Cerebellar cortex (tissue), 1 donor: Measurements from ENCODE around the gene RPE.

Experiments used
- DNase-seq: peaks from one replicate; pipeline ENCODE4 v3.0.0-alpha.2; 2015; ENCODE audit warnings: low spot score

The RPE gene

DNA sequence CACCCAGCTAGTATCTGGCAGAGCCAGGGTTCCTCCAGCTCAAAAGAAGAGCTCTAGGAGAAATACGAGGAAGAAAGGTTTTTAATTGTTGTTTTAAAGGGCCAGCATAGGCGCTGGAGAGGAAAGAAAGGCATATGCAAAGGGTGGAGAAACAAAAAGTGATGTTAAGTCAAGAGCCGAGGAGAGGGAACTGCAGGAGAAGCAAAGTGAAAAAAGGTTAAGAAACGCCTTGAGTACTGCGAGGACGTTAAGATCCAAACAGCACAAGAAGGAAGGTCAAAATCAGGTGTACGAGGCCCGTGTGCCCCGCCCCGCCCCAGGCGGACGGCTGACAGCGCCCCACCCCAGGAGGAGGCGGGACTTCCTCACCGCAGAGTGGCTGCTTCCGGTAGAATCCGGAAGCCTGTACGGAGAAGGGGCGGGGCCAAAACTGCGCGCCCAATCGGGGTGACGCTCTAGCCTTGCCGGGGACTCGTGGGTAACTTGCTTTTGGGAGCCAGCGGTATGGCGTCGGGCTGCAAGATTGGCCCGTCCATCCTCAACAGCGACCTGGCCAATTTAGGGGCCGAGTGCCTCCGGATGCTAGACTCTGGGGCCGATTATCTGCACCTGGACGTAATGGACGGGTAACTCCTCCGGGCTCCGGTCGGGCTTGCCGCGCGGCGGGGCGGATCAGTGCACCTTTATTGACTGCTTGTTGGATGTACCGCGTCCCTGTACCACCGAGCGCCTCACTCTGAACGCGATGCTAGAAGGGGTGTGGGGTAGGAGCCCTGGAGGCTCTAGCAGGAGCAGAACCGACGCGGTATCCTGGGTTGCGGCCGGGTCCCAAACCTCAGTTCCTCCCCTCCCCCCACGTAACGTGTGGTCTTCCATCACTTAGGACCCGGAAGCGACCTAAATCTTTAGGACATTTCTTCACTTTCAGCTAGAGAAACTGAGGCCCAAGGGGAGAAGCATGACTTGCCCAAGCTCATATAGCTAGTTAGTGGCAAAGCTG, at the start of gene RPE:
TSS of gene RPE (plus strand) at position 481 of the 1,000 bp plus-strand sequence. CDS start at position 505, 24 bp downstream.
- DNase-seq = peak; percentile 97

DNA sequence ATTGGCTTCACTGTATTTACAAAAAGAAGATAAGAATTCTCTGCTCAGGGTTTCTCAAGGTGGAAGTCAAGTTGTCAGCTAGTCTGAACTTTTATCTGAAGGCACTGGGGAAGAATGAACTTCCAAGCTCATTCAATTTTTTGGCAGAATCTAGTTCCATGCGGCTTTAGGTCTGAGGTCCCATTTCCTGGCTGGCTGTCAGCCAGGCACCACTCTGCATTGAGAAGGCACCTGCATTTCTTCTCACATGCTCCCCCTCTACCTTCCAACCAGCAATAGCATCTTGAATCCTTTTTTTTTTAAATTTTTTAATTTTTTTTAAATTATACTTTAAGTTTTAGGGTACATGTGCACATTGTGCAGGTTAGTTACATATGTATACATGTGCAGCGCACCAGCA, 46.2 kb upstream of the RPE start:
- DNase-seq = no peak

- DNase-seq = no peak
These were observed 44.4 kb upstream of the RPE start for GRCh38 chr2:209958016-209958415.

DNA sequence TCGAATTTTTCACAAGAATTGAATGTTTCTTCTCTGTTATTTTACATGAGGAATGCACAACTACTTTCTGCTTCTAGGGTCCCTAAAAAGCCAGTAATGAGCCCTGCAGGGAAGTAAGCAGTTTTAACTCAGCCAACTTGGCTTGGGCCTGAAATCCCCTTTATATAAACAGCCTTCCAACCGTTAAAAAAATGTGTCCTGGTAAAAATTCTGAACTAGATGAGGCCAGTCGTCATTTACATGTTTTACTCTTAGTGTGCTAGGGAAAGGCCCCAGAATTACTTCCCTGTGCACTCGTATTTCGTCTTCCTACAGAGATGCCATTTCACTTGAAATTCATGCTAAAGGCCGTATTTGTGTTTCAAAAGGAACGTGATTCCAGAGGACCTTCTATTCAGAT, 42.4 kb upstream of the RPE start:
- DNase-seq = no peak

- peak; percentile 67 for DNase-seq
These were observed 41.5 kb upstream of the RPE start for GRCh38 chr2:209960676-209961630.

DNA sequence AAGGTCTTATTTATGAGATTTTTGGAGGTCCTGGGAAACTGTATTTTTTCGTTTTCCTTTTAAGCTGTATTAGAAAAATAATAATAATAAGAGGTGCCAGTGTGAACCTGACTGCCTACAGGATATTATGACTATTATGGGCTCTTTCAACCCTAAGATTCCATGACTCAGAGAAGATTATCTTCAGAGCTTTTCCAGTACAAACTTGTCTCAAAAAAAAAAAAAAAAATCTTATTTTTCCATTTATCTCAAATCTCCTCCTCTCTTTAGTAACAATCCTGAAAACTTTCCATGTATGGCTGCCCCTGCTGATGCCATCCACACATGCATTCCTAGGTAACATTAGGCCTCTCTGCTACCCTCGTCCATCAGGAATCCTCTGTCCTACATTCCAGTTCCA, 36.7 kb upstream of the RPE start:
- DNase-seq = no peak

DNA sequence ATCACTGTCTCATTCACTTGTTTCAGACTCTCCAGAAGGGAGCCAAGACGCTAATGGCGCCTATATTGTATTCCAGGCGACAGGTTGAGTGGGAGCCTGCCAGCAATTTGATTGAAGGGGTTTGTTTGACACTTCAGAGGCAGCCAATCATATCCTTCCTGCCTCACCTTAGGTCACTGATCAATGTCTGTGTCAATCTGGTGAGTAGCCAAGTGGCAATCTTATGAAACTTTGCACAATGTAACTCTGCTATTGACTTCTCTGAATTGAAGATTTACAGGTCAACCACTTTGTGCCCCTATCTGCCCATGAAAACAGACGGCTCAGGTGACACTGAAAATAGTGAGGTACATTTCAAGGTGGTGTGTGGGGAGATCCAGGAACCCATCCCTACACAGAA, 32.7 kb upstream of the RPE start:
- no peak for DNase-seq

- DNase-seq = no peak
These were observed 32.2 kb upstream of the RPE start for GRCh38 chr2:209970271-209970670.

DNA sequence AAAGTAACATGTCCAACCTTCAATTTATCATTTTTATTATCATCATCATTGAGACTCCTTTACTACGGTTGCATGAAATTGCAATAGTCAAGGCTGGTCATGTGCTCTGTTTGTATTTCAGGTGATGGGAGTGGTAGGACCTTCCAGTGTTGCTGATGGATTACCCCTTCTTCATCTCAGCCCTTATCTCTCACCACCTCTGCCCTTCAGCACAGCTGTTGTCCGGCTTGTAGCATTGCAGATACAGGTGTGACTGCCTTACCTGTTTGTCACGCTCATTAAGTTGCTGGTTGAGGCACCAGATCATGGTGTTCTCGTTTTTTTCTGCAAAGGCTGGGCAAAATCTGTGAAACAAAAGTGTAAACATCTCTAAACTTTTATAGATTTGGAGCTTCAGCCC, 31.7 kb upstream of the RPE start:
- DNase-seq = no peak

GRCh38 chr2:209973328-209973727, 29.1 kb upstream of the RPE start:
- DNase-seq = no peak

GRCh38 chr2:209974576-209974975, 27.9 kb upstream of the RPE start:
- no peak for DNase-seq

DNA sequence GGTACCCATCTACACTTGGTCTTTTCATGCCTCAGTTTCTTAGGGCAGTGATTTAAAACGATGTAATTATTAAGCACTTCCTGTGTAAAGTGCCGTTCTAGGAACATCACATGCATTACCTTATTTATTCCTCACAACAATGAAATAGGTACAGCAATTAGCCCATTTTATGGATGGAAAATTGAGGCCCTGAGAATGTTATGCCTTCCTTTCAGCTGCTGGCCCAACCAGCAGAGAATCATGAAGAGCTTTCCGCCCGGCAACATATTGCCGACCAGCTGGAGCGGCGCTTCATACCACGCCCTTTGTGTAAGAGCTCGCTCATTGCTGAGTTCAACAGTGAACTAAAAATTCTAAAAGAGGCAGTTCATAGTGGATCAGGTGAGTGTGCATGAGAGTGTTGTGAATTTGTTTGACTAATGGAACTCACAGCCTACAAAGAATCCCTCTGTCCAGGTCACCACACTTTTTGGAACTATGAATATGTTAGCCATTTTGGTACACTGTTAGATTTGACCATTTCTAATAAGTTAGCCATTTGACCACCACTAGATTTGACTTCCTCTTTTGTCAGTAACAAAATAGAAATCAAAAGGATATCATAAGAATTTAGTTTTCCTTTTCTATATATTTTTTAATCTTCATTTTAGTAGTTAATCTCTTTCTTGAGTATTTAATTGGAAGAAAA, 25.6 kb upstream of the RPE start:
- no peak for DNase-seq

DNA sequence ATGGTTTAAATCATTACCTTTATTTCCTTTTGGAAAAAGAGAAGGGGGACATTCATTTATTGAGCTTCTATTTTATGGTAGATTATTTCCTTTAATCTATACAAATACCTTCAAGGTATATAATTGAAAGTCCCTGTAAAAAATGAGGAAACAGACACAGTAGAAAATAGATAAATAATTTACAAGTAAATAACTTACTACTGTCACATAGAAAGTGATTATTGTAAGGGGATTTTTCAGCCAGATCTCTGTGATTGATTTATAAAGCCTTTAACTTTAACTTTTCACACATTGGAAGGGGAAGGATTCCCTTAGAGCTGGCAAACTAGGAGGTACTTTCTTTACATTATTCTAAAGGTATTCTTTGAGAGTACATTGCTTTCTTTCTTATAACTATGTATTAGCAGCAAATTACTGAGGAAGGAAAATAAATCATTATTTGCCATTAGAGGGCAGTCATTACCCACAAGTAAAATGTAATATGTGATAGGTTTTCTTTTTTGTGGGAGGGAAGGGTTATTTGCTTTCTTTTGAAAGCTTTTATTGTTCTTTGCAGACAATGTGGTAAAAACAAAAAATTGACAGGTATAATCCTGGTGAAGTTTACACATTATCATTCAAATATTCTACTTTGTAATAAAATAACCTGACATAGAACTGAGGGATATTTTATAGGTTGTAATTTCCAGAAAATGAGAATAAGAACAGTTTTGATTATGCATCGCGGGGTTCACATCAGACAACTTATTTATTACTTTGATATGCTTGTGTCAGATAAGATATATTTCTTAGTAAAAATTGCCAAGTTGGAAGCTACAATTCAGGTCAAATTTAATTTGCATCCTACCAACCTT, 24.8 kb upstream of the RPE start:
- peak; percentile 49 for DNase-seq

DNA sequence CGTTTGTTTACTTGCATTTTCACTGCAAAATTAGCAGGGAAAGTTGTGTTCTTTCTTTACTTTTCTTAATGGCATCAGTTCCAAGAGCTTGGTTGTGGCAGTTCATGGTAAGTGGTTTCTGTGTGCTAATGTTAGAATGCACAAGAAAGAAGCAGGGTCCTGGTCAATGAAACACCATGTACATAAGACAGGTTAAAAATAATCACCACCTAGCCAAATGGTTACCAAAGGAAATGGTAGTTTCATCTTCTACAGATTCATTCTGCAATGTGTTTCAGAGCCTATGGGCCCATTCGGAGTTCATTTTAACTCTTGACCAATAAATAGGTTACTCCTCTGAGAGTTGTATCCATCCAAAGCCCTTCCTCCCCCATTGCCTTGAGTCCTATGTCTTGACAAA, 18.1 kb upstream of the RPE start:
- no peak for DNase-seq

GRCh38 chr2:209985874-209986273, 16.6 kb upstream of the RPE start:
- no peak for DNase-seq

DNA sequence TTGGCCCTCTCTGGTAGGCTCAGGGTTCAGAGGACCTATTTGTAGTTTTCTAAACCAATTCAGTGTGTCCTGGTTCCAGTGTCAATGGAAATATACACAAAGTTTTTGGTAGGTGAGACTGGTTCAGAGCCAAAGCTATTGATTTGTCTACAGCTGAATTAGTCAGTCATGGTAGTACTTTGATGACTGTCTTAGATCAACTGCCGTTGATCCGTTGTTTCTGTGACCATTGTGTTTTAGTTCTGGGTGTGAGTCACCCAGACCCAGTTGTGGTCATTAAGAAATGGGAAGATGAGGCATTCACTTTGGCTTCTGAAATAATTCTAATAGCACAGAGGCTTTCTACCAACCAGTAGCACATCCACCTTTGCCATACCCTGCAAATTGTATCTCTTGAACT, 16.0 kb upstream of the RPE start:
- no peak for DNase-seq

- DNase-seq = no peak
These were observed 14.4 kb upstream of the RPE start for GRCh38 chr2:209988010-209988409.

DNA sequence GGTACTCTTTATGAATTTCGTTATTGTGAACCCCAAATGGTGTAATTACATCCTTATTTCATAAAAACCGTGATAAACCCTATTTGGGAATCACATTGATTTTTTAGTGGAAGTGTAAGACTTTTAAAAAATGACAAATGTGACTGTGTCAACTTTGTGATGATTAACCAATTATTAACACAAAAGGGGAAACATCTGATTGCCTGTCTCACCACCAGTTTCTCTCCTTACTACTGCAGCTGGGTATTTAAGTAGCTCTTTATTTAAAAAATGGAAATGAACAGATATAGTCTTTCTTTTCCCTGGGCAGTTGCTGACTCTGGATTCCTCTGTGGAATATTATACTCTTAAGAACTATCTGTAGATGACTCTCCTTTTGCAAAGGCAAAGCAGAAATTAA, 11.6 kb upstream of the RPE start:
- no peak for DNase-seq

GRCh38 chr2:209993968-209994367, 8.5 kb upstream of the RPE start:
- no peak for DNase-seq

DNA sequence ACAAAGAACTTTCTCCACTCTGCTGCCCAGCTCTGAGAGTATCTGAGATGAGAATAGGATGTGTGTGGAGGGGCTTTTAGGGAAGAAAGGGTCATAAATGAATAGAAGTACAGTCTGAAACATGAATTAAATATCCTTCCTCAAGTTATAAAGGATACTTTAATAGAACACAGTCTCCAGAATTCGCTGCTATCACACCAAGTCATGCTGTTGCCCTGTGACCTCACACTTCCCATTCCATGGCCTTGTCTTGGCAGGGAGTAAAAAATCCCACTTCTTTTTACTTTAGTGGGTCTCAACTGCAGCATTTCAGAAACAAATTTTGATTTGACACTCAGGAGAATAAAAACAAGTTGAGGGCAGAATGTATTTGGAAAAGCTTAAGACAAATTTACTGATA, 3.8 kb upstream of the RPE start:
- no peak for DNase-seq
